ENCODE data around the gene CD86. TPM values are rescaled to one million over a fixed set of nuclear protein-coding genes. Genes with fewer than 3 reads are reported as not detected.
A peak's percentile ranks its signal among the peaks of the same experiment; 100 is the strongest.

CD86 gene
- total RNA-seq, 6 experiments from 2014 or later, result 0.97 to 6.7 (median 3.4) TPM

- ATAC-seq, result no peak
These were observed 42.0 kb downstream of the CD86 start for GRCh38 chr3:122097141-122097540.

DNA sequence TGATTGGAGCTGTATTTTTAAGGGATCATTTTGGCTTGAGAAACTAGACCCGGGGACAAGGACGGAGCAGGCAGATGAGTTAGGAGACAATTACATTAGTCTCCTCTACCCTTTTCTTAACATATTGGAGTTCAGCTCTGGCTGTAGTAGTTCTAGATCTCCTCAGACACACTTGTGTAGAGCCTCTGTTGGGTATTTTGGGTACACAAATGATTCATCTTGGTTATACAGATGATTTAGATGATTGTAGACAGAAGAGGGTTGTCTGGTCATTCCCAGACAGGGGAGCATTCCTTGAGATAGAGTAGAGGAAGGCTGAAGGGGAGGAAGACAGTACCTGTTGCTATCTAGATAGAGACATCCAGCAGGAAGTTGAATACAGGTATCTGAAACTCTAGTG is 43.4 kb downstream of the CD86 start:
- intact Hi-C loops (cut with DNase I), result loop anchor here in 1 of 2 donors (5.0 kb wide), 1 partner anchor 164 kb away; no protein-coding TSS in a partner anchor
- H3K27ac ChIP-seq, result no peak overlapping the region
- TF ChIP-seq, protein P1, sequence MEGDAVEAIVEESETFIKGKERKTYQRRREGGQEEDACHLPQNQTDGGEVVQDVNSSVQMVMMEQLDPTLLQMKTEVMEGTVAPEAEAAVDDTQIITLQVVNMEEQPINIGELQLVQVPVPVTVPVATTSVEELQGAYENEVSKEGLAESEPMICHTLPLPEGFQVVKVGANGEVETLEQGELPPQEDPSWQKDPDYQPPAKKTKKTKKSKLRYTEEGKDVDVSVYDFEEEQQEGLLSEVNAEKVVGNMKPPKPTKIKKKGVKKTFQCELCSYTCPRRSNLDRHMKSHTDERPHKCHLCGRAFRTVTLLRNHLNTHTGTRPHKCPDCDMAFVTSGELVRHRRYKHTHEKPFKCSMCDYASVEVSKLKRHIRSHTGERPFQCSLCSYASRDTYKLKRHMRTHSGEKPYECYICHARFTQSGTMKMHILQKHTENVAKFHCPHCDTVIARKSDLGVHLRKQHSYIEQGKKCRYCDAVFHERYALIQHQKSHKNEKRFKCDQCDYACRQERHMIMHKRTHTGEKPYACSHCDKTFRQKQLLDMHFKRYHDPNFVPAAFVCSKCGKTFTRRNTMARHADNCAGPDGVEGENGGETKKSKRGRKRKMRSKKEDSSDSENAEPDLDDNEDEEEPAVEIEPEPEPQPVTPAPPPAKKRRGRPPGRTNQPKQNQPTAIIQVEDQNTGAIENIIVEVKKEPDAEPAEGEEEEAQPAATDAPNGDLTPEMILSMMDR (IDR thresholded peaks at IDR 0.05), result no peak
- TF ChIP-seq POLR2A (IDR thresholded peaks at IDR 0.05), result no peak
- ATAC-seq (no peak), DNase-seq (no peak)
- H3K9me3 ChIP-seq, result no peaks in the 10 kb centered on the region
- no peaks in the 10 kb centered on the region for H3K27me3 ChIP-seq
- no peaks in the 10 kb centered on the region for H3K36me3 ChIP-seq
- WGBS (ENCODE audit: insufficient coverage, low coverage, low lambda C conversion rate, missing lambda C conversion rate), result 86% methylated on average over 2 of the region's 2 CpGs
- no peaks in the 10 kb centered on the region for H3K4me1 ChIP-seq
- no peak overlapping the region for H3K4me3 ChIP-seq

More at GRCh38 chr3:122097141-122097540, 42.0 kb downstream of the CD86 start:
- intact Hi-C loops (cut with DNase I), result loop anchor here in 1 of 2 donors (5.0 kb wide), 1 partner anchor 165 kb away; no protein-coding TSS in a partner anchor
- H3K4me1 ChIP-seq, result no peaks in the 10 kb centered on the region
- no peak for DNase-seq
- TF ChIP-seq POLR2A (IDR thresholded peaks at IDR 0.05), result no peak
- TF ChIP-seq, protein P1 (IDR thresholded peaks at IDR 0.05), result no peak
- no peaks in the 10 kb centered on the region for H3K9me3 ChIP-seq
- H3K36me3 ChIP-seq, result no peaks in the 10 kb centered on the region
- no peaks in the 10 kb centered on the region for H3K27me3 ChIP-seq
- WGBS (ENCODE audit: insufficient coverage, low coverage, low lambda C conversion rate, missing lambda C conversion rate), result 56% methylated on average over 3 of the region's 3 CpGs
- H3K4me3 ChIP-seq, result no peak overlapping the region
- H3K27ac ChIP-seq, result no peak overlapping the region

DNA sequence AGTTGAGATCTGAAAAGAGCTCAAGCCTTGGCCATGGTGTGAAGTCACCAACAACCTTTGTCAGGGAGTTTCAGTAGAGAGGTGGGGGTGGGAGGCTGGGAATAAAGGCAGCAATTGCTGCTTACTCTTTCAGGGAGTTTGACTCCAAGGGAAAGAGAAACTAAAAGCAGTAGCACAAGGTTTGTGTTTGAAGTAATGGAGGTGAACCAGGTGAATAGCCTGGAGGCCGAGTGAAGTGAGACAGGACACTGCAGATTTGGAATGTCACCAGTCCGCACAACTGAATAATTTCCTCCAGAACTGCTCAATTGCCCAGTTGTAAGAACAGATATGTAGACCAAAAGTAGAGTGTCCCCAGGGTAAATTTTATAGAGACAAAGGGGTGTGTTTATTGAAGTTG is 44.1 kb downstream of the CD86 start:
- H3K27me3 ChIP-seq, result no peaks in the 10 kb centered on the region
- ATAC-seq (peak; percentile 51 to 83 (median 66)), DNase-seq (no peak)
- WGBS (ENCODE audit: insufficient coverage, low coverage, low lambda C conversion rate, missing lambda C conversion rate), result 23% methylated on average over 2 of the region's 2 CpGs
- no peak overlapping the region for H3K4me3 ChIP-seq
- no peaks in the 10 kb centered on the region for H3K9me3 ChIP-seq
- intact Hi-C loops (cut with DNase I), result loop anchor here in 1 of 2 donors (5.0 kb wide), 1 partner anchor 163 kb away; no protein-coding TSS in a partner anchor
- no peaks in the 10 kb centered on the region for H3K36me3 ChIP-seq
- TF ChIP-seq POLR2A (IDR thresholded peaks at IDR 0.05), result no peak
- TF ChIP-seq, protein P1 (IDR thresholded peaks at IDR 0.05), result no peak
- no peaks in the 10 kb centered on the region for H3K4me1 ChIP-seq
- no peak overlapping the region for H3K27ac ChIP-seq

DNA sequence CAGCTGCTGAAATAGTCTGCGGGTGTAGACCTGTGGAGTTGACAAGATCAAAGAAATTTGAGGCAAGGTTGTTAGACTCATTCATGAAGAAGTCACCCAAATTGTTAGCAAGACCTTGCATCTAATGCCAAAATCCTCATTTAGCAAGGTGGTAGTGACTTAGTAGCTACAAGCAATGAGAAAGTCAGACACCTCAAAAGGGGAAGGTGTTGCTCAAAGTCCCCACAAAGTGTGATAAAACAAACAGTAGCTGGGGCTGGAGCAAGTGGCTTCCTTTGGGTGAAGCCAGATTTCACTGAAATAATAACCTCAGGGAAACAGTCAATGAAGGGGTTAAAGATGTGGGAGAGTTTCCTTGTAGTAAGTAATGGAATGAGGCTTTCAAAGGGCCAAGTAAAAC is 44.9 kb downstream of the CD86 start:
- no peaks in the 10 kb centered on the region for H3K4me1 ChIP-seq
- intact Hi-C loops (cut with DNase I), result no loop called here
- no peaks in the 10 kb centered on the region for H3K27me3 ChIP-seq
- WGBS (ENCODE audit: insufficient coverage, low coverage, low lambda C conversion rate, missing lambda C conversion rate), result 88% methylated on average over 1 of the region's 1 CpG
- TF ChIP-seq, protein P1 (IDR thresholded peaks at IDR 0.05), result no peak
- TF ChIP-seq POLR2A (IDR thresholded peaks at IDR 0.05), result no peak
- no peaks in the 10 kb centered on the region for H3K36me3 ChIP-seq
- H3K27ac ChIP-seq, result no peak overlapping the region
- H3K4me3 ChIP-seq, result no peak overlapping the region
- ATAC-seq (no peak), DNase-seq (no peak)
- no peaks in the 10 kb centered on the region for H3K9me3 ChIP-seq

All from right lobe of liver (tissue), 6 donors.